Neural crest cell (in vitro differentiated cells): ENCODE data around the gene COLEC11. TPM values are rescaled to one million over a fixed set of nuclear protein-coding genes. Genes with fewer than 3 reads are reported as not detected.

ENCODE experiments used
- DNase-seq: peaks from one replicate; pipeline ENCODE4 v3.0.0; 2021; ENCODE audit warnings: low read depth, mixed read lengths, low spot score
- H3K27ac Mint-ChIP-seq: one replicate; pipeline ENCODE4 v1.8.0; 2021; ENCODE audit warnings: mild to moderate bottlenecking, mixed read lengths; ENCODE audit not compliant: unreplicated experiment
- H3K27me3 Mint-ChIP-seq: 2 replicates; pipeline ENCODE4 v1.8.0; 2021; ENCODE audit warnings: low read depth, mild to moderate bottlenecking, mixed read lengths
- H3K36me3 Mint-ChIP-seq: 2 replicates; pipeline ENCODE4 v1.8.0; 2021; ENCODE audit warnings: low read depth, mild to moderate bottlenecking, mixed read lengths
- H3K4me1 Mint-ChIP-seq: 2 replicates; pipeline ENCODE4 v1.8.0; 2021; ENCODE audit warnings: mixed read lengths
- H3K4me3 Mint-ChIP-seq: one replicate; pipeline ENCODE4 v1.8.0; 2021; ENCODE audit warnings: mild to moderate bottlenecking, mixed read lengths
- H3K9me3 Mint-ChIP-seq: 2 replicates; pipeline ENCODE4 v1.8.0; 2021; ENCODE audit warnings: mixed read lengths
- total RNA-seq: library from RNA; stranded (reverse); gene quantifications from 2 replicates; pipeline ENCODE4 v1.2.1, GENCODE V29; 2021
- TF ChIP-seq, protein P1 (sequence below): fragments of 200-600 bp; sonication (generic); conservative IDR thresholded peaks from 2 replicates; pipeline ENCODE4 v1.5.0; 2021; ENCODE audit warnings: antibody characterized with exemption, mild to moderate bottlenecking

The COLEC11 gene
- total RNA-seq, 1 donor from 2014 or later: not detected

DNA sequence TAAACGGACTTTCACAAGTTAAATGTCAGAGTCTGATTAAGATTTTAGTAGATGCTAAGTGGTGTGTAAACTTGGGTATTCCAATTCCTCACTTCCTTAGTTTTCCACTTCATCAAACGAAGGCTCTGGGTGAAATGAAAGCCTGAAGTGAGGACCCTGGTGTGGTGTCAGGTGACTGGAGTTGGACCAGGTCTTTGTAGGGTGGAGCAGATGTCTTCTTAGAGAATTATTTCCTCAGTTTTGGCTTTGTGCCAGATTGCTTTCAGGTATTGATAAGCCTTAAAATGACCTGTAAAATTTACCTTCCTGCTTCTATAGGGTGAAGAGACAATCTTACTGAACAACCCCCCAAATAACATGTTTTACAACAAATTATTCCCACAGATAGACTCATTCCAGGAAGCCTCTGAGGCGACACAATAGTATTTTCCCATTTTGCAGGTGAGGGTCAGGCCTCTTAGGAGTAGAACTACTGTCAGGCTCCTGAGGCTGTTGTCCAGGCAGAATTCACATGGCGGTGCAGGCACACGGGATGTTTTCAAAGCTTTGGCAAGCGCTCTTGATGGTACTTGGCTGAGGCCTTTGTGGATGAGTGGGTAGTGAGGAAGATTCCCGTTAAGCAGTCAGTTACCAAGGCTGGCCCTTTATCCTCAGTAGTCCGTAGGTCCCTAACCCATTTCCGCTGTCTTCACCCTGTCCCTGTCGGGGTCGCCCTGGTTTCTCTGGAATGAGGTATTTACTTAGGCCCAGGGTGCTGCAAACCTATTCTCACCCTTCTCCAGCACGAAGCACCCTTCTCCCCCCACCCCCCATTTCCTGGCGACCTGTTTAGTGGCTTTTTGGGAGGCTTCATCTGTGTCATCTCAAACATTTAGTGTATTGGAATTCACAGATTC, 13.3 kb upstream of the COLEC11 start:
- H3K27ac Mint-ChIP-seq: no peak overlapping the region

DNA sequence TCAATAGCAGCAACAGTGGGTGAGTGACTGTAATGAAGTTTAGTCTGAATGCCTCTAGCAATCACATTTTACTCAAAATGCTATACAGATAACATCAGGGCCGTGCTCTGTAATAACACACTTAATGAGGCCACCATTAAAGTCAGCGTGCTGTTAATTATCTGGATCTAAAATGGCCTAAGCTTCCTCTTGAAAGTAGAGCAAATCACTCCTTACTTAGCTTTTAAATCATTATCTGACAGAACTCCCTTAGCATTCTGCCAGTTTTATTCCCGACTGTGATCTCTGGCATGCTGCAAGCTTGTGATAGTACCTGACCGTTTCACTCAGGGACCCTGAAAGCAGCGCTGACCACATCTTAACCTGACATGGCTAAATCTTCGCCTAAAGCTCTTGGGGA, 10.8 kb upstream of the COLEC11 start:
- DNase-seq: no peak
- peak overlapping the region; percentile 87 for H3K27ac Mint-ChIP-seq

More for the DNA sequence above, 13.3 kb upstream of the COLEC11 start:
- TF ChIP-seq, protein P1, sequence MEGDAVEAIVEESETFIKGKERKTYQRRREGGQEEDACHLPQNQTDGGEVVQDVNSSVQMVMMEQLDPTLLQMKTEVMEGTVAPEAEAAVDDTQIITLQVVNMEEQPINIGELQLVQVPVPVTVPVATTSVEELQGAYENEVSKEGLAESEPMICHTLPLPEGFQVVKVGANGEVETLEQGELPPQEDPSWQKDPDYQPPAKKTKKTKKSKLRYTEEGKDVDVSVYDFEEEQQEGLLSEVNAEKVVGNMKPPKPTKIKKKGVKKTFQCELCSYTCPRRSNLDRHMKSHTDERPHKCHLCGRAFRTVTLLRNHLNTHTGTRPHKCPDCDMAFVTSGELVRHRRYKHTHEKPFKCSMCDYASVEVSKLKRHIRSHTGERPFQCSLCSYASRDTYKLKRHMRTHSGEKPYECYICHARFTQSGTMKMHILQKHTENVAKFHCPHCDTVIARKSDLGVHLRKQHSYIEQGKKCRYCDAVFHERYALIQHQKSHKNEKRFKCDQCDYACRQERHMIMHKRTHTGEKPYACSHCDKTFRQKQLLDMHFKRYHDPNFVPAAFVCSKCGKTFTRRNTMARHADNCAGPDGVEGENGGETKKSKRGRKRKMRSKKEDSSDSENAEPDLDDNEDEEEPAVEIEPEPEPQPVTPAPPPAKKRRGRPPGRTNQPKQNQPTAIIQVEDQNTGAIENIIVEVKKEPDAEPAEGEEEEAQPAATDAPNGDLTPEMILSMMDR: no peak
- no peaks in the 10 kb centered on the region for H3K27me3 Mint-ChIP-seq
- peaks cover 39% of the 10 kb centered on the region for H3K36me3 Mint-ChIP-seq
- no peak for DNase-seq
- no peak overlapping the region for H3K4me3 Mint-ChIP-seq
- H3K4me1 Mint-ChIP-seq: peaks cover 34% of the 10 kb centered on the region
- no peaks in the 10 kb centered on the region for H3K9me3 Mint-ChIP-seq

DNA sequence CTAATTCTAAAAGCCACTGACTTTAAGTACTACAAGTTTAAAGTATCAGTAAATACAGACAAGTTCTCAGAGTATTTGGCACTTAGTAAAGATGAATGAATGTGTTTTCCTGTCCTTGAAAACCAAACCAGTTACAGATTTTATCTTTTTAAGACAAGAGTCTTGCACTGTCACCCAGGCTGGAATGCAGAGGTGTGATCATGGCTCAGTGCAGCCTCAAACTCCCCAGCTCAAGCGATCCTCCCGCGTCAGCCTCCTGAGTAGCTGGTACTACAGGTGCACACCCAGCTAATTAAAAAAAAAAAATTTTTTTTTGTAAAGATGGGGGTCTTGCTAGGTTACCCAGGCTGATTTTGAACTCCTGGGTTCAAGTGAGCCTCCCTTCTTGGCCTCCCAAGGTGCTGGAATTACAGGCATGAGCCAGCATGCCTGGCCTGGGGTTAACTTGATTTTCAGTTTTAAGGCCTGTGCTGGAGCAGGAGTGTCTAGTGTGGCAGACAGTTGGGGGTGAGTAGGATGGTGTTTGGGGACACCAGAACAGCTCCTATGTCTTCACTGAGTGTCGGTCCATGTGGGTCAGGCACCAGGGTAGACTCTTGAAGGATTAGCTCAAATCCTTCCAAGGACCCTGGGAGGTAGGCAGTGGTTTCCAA, 10.2 kb upstream of the COLEC11 start:
- Mint-ChIP-seq H3K27ac (peak overlapping the region; percentile 87), H3K27me3 (no peaks in the 10 kb centered on the region), H3K4me3 (no peak overlapping the region), H3K36me3 (peaks cover 26% of the 10 kb centered on the region), H3K4me1 (peaks cover 3% of the 10 kb centered on the region), H3K9me3 (no peaks in the 10 kb centered on the region)
- DNase-seq: no peak
- TF ChIP-seq, protein P1: no peak

More for the DNA sequence above, 10.8 kb upstream of the COLEC11 start:
- Mint-ChIP-seq H3K4me1 (peaks cover 9% of the 10 kb centered on the region), H3K27me3 (no peaks in the 10 kb centered on the region), H3K9me3 (no peaks in the 10 kb centered on the region), H3K4me3 (no peak overlapping the region), H3K36me3 (peaks cover 25% of the 10 kb centered on the region)
- TF ChIP-seq, protein P1: no peak

DNA sequence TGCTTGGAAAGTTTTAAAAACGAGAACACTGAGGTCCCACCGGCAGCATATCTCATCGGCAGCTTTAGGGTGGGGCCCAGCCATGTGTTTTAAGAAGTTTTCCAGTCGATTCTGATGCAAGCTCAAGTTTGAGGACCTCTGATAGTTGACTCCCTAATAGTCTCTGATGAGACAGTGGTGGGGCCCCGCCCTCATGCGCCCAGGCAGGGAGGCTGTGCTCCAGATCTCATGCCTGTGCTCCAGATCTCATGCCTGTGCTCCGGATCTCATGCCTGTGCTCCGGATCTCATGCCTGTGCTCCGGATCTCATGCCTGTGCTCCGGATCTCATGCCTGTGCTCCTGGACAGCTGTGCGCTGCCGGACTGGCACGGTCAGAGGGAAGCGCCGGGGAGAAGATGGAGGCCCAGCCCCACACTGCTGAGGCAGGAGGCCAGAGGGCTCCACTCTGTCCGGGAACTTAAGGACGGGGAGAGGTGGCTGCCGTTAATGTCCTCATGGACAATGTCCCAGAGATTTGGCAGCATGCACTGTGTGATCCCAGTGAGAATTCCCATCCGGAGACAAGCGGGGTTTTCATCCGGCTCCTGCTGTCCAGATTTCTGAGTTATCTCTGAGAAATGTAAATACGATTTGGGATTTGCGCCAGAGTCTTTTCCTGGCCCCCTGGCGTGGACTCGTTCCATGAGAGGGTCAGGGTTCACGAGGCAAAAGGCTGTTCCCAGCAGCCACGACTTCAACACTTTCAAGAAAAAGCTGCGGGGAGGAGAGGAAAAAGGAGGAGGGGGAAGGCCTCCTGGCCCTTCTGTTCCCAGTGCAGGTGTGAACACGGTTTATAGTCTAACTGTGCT, 9.4 kb upstream of the COLEC11 start:
- no peak for DNase-seq
- Mint-ChIP-seq H3K27me3 (no peaks in the 10 kb centered on the region), H3K36me3 (peaks cover 24% of the 10 kb centered on the region), H3K27ac (no peak overlapping the region), H3K4me3 (no peak overlapping the region), H3K4me1 (peaks cover under 1% of the 10 kb centered on the region), H3K9me3 (no peaks in the 10 kb centered on the region)
- TF ChIP-seq, protein P1: no peak

DNA sequence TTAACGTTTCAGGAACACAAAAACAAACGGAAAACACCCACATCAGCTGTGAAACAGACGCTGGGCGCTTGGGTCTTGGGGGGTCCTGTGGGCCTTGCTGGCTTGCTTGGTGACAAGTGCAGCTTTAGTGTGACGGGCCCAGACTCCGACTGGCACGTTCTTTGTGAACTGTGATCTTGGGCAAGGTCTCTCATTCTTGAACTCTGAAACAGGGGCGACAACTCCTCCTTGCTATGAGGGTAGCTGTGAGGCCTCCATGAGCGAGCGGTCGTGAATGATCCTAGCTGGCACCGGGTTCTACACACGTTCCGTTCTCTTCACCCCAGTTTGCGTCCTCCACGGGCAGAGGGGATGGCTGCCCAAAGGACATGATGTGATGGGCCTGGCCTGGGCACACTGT, 8.7 kb upstream of the COLEC11 start:
- Mint-ChIP-seq H3K4me3 (no peak overlapping the region), H3K27ac (no peak overlapping the region), H3K9me3 (no peaks in the 10 kb centered on the region), H3K4me1 (no peaks in the 10 kb centered on the region), H3K27me3 (no peaks in the 10 kb centered on the region), H3K36me3 (peaks cover 22% of the 10 kb centered on the region)
- TF ChIP-seq, protein P1: no peak
- no peak for DNase-seq
